ENCODE data around the gene SPC24. TPM values are rescaled to one million over a fixed set of nuclear protein-coding genes. Genes with fewer than 3 reads are reported as not detected.

SPC24 gene
- total RNA-seq, 1 experiment from 2014 or later, result 67.0 TPM

Other genes starting within 250 kb of the SPC24 start
- gene YIPF2, start 227.1 kb downstream of the SPC24 start, total RNA-seq (2014; rRNA removed; shearing (Covaris generic)), result 81.1 and 90.3 TPM in 2 replicates
- gene TIMM29, start 227.0 kb downstream of the SPC24 start, total RNA-seq (2014; rRNA removed; shearing (Covaris generic)), result 58.2 and 68.3 TPM in 2 replicates
- gene SMARCA4, start 194.8 kb downstream of the SPC24 start, total RNA-seq (2014; rRNA removed; shearing (Covaris generic)), result 173 and 208 TPM in 2 replicates
- 144 and 158 TPM in 2 replicates for gene LDLR, start 66.3 kb downstream of the SPC24 start, total RNA-seq (2014; rRNA removed; shearing (Covaris generic))
- gene KANK2, start 41.8 kb upstream of the SPC24 start, total RNA-seq (2014; rRNA removed; shearing (Covaris generic)), result 32.3 and 41.8 TPM in 2 replicates
- gene ANGPTL8, start 83.8 kb upstream of the SPC24 start, total RNA-seq (2014; rRNA removed; shearing (Covaris generic)), result not detected in 2 replicates
- 26.9 and 33.7 TPM in 2 replicates for gene DOCK6, start 106.7 kb upstream of the SPC24 start, total RNA-seq (2014; rRNA removed; shearing (Covaris generic))
- not detected in 2 replicates for gene TSPAN16, start 140.4 kb upstream of the SPC24 start, total RNA-seq (2014; rRNA removed; shearing (Covaris generic))
- gene RAB3D, start 183.9 kb upstream of the SPC24 start, total RNA-seq (2014; rRNA removed; shearing (Covaris generic)), result 10.1 and 11.2 TPM in 2 replicates
- gene TMEM205, start 190.5 kb upstream of the SPC24 start, total RNA-seq (2014; rRNA removed; shearing (Covaris generic)), result 102 and 128 TPM in 2 replicates
- 2.7 and 5.5 TPM in 2 replicates for gene CCDC159, start 190.7 kb upstream of the SPC24 start, total RNA-seq (2014; rRNA removed; shearing (Covaris generic))
- gene PLPPR2, start 199.7 kb upstream of the SPC24 start, total RNA-seq (2014; rRNA removed; shearing (Covaris generic)), result 5.7 and 7.0 TPM in 2 replicates
- 3.0 and 3.3 TPM in 2 replicates for gene SWSAP1, start 218.9 kb upstream of the SPC24 start, total RNA-seq (2014; rRNA removed; shearing (Covaris generic))
- 14.9 and 15.8 TPM in 2 replicates for gene EPOR, start 228.5 kb upstream of the SPC24 start, total RNA-seq (2014; rRNA removed; shearing (Covaris generic))